Putamen (tissue), 1 donor: Measurements from ENCODE around the gene NRF1.
"Not testable (repeated sequence)": the region's sequence is repeated elsewhere in the genome, so short reads cannot be mapped to it uniquely, and the experiment has no call there.

Experiments
- DNase-seq: peaks from one replicate; pipeline ENCODE4 v3.0.0-alpha.2; 2016; ENCODE audit warnings: low spot score

The NRF1 gene

DNA sequence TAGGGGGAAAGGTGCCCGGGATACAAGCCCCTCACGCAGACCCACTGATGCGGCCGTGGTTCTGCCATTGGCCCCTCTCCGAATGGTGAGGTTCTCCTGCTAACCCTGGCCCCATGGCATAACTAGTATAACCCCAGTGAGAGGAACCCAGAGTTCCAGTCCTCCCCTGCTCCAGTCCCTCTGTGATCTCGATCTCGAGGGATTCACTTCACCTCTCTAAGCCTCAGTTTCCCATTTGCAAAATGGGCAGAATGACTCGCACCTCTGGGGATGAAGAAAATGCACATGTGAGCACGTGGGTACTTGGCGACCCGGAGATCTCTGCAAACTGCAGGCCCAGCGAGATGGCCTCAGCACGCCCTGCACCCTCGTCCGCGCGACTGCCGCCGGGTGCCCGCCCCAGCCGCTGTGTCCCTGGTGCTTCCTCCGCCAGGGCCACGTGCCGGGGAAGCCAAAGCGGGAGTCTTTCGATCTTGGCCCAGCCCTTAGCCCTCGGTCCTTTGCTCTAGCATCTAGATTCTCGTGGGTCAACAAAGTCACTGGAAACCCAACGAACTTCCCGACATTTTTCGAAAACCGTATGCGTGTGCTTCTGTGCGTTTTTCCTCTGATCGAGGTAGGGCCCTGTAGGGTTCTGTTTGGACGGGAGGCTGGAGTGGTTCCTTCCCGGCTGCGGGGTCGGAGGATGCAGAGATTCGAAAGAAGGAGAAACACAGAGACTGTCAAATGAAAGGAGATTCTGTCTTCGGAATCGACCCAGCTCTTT is 171.5 kb downstream of the NRF1 start:
- no peak for DNase-seq

- DNase-seq, result no peak
Observed at GRCh38 chr7:129783584-129783919, 172.0 kb downstream of the NRF1 start.

GRCh38 chr7:129784437-129784782 is 172.9 kb downstream of the NRF1 start:
- no peak for DNase-seq

DNA sequence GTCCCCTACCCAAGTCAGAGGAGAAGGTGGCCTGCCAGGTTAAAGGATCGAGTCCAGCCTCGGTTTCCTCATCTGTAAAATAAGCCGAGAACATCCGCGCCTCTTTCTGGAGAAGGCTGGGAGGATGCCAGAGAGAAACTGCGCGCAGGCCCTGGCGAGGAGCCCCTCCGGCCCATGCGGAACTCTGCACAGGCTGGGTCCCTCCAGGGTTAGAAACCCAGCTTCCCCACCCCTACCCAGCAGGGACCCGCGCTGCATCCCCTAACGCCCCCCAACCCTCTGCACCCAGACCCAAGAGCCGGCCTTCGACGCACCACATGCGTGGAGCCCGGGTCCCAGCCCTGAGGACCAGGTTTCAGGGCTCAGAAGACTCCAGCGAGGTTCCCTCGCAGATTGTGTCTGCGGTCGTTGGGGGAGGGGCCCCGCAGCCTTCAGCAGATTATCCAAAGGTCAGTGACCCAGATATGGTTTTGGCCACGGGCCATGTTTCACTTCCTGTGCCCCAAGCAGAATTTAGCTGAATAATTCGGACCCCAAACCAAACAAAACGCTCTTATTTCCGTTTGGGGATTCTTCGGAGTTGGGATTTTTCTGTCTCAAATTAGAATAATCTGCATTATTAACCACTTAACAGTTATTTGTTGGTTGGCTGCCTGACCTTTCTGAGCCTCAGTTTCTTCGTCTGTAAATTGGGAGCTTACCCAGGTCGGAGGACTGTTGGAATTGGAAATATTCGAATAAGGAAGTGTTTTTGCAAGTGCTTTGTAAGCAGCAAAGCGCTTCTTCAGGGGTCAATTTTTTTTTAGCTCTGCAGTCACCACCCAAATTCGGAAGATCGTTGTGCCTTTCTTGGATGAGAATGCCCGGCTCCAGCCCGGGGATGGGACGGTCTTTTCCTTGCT is 173.5 kb downstream of the NRF1 start:
- DNase-seq, result no peak

- no peak for DNase-seq
Observed at GRCh38 chr7:129785685-129786514, 174.4 kb downstream of the NRF1 start.

GRCh38 chr7:129786825-129787563 is 175.5 kb downstream of the NRF1 start:
- DNase-seq, result no peak

DNA sequence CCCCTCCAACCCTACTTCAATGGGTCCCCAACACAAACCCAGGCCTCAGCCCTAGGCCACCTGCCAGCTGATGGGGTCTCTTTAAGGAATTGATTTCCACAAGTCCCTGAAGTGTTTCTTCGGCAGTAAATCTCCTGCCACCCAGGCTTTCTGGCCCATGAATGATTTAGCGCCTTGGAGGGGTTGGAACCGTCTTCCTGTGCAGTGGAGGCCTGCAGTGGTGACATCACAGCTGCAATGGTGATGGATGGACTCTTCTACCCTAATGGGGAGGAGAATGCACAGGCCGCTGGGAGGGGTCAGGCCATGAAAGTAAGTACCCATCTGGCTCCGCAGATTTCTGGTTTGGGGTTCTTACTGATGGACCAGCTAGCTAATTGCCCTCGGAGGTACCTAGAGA is 177.5 kb downstream of the NRF1 start:
- DNase-seq, result no peak

DNA sequence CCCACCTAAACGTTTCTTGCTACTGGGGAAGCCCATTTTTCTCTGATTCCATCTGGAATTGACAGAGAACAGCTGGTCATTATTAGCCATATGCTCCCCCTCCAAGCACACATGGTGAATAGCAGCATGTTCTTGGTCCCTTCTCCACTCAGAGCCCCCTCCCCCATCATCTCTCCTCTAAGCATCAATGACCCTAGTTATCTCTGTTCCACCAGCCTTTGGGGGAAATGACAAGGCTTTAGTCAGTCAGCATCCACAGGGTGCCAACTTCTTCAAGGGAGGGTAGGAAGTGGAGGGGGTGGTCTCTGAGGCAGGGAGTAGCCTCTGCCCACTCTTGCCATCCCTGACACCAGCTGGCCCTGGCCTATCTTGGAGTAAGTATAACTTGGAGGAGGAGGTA is 178.1 kb downstream of the NRF1 start:
- DNase-seq, result no peak

GRCh38 chr7:129790136-129790535 is 178.6 kb downstream of the NRF1 start:
- no peak for DNase-seq

GRCh38 chr7:129792721-129793120 is 181.2 kb downstream of the NRF1 start:
- DNase-seq, result no peak

DNA sequence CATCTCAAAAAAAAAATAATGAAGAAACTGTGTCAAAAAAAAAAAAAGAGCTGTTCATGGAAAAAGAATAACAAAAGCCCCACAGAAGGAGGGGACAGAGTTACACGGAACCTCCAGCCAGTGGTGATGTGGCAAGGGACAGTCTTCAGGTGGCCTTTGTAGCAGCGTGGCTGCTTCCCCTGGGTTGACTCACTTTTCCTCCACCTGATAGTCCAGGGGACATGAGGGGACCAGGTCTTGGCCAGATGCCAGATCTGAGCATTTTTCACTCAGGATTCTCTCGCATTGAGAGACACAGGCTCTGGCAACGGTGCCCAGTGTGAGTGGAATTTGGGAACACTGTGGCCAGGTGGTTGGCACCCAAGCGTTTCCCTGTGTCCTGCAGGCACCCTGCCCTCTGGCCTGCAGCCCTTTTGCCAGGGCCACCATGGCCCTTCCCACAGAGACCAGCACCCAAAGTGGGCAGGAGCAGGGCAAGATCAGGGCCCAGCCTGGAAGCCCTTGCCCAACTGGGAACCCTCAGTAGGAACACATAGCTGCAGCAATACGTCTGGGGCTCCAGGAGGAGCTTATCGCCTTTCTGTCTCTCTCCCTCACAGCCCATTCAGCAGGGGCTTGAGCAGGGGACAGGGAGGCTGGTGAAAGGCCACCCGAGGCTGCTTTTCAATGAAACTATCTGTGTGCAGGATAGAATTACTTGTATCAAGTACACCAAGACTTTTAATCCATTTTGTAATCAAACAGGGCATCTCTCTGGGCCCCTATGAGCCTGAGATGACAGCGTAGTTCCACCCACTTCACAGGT is 182.2 kb downstream of the NRF1 start:
- no peak for DNase-seq

GRCh38 chr7:129794461-129794860 is 182.9 kb downstream of the NRF1 start:
- not testable (repeated sequence) for DNase-seq

- DNase-seq, result no peak
Observed at GRCh38 chr7:129796186-129796775, 184.8 kb downstream of the NRF1 start.

- DNase-seq, result no peak
Observed at GRCh38 chr7:129797214-129797789, 185.8 kb downstream of the NRF1 start.

- DNase-seq, result no peak
Observed at GRCh38 chr7:129798616-129799349, 187.3 kb downstream of the NRF1 start.

GRCh38 chr7:129799350-129799955 is 187.9 kb downstream of the NRF1 start:
- DNase-seq, result no peak

DNA sequence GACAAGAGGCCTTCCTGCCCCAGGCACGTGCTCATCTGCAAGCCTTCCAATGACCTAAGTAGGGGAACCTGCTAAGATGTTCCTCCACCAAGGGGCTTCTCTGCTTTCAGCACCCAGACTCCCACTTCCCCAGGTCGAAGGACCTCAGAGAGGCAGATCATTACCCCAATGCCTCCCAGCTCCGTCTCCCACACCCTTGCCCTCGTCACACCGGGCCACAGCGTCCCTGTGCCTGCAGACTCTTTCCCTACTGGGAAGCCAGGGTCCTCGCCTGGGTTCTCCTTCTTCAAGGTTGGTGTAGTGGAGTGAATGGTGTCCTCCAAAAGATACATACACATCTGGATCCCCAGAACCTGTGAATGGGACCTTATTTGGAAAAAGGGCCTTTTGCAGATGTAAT is 189.4 kb downstream of the NRF1 start:
- no peak for DNase-seq

DNA sequence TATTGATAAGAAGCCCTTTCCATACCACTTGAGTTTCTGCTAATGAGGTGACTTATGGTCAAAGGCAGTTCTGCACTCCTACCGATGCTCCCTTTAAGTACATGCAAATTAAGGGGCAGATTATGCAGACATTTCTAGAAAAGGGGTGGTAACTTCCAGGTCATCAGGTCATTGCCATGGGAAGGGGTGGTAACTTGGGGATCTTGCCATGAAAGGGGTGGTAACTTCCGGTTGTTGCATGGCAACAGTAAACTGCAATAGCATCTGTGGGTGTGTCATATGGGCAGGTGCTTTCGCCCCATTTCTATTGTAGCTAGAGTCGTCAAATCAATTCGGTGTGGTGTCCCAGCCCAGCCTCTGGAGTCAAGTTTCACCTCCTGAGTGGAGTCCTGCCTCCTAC is 190.4 kb downstream of the NRF1 start:
- no peak for DNase-seq

DNA sequence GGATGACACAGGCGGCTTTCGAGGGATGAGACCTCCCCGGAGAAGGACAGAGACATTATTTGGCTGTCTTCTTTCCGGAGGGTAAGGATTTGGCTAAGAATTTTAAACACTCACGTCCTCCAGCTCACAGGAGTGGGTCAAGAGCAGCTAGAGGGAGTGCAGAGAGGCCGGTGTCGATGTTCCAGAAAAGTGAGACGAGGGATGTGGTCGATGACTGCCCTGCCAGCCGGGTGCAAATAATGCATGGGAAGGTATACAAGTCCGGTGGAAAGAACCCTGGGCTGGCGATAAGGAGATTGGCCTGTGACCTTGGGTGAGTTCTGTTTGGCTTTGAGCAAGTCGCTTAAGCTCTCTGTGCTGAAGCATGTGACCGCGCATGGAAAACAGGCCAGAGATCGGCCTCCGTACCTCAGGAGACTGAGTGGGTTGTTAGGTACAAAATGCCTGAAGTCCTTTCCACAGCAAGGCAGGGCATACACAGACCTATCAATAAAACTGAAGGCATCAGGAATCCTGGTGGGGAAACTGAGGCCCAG is 192.1 kb downstream of the NRF1 start:
- DNase-seq, result no peak
